Effector memory CD4-positive, alpha-beta T cell (primary cell): ENCODE measurements around the gene PRR20E.
"Not testable (repeated sequence)": the region's sequence is repeated elsewhere in the genome, so short reads cannot be mapped to it uniquely, and the experiment has no call there.

Experiments used
- DNase-seq, 3 donors: peaks; one replicate each; pipeline ENCODE4 v3.0.0-alpha.2; 2020
- H3K27ac ChIP-seq: 2 replicates; pipeline ENCODE4 v1.7.0; 2013; ENCODE audit warnings: mild to moderate bottlenecking, low read length, moderate library complexity; ENCODE audit not compliant: insufficient read depth, poor library complexity, severe bottlenecking
- H3K27me3 ChIP-seq: replicated peaks from 2 replicates; pipeline ENCODE4 v1.7.0; 2013; ENCODE audit warnings: mild to moderate bottlenecking, low read length; ENCODE audit not compliant: insufficient read depth, control insufficient read depth, poor library complexity, severe bottlenecking
- H3K36me3 ChIP-seq: 2 replicates; pipeline ENCODE4 v1.7.0; 2013; ENCODE audit warnings: mild to moderate bottlenecking, low read length, moderate library complexity; ENCODE audit not compliant: control insufficient read depth, insufficient read depth
- H3K4me1 ChIP-seq: 2 replicates; pipeline ENCODE4 v1.7.0; 2013; ENCODE audit warnings: low read length, mild to moderate bottlenecking; ENCODE audit not compliant: control insufficient read depth, insufficient read depth, poor library complexity, severe bottlenecking
- H3K4me3 ChIP-seq: 2 replicates; pipeline ENCODE4 v1.7.0; 2013; ENCODE audit warnings: low read length, low read depth, mild to moderate bottlenecking; ENCODE audit not compliant: insufficient read depth, poor library complexity, severe bottlenecking
- H3K9me3 ChIP-seq: 2 replicates; pipeline ENCODE4 v1.7.0; 2013; ENCODE audit warnings: mild to moderate bottlenecking, low read length, moderate library complexity; ENCODE audit not compliant: control insufficient read depth

Gene PRR20E

GRCh38 chr13:57153761-57154160, 13.2 kb upstream of the PRR20E start, which contains the start of gene PRR20C:
Gene PRR20C (plus strand): TSS chr13:57154061. CDS start chr13:57154448, 387 bp downstream.
- H3K27me3 ChIP-seq, H3K9me3 ChIP-seq, H3K4me3 ChIP-seq, H3K4me1 ChIP-seq, H3K36me3 ChIP-seq, H3K27ac ChIP-seq, DNase-seq: not testable (repeated sequence)

GRCh38 chr13:57160332-57160731, 6.7 kb upstream of the PRR20E start, which contains the start of gene PRR20D:
Gene PRR20D (plus strand): TSS chr13:57160632. CDS start chr13:57161019, 387 bp downstream.
- H3K4me1 ChIP-seq, H3K4me3 ChIP-seq, H3K27ac ChIP-seq, H3K27me3 ChIP-seq, H3K9me3 ChIP-seq, H3K36me3 ChIP-seq, DNase-seq: not testable (repeated sequence)

GRCh38 chr13:57191667-57192066, 24.7 kb downstream of the PRR20E start:
- Histone ChIP-seq H3K27ac (no peak overlapping the region), H3K27me3 (no peaks in the 10 kb centered on the region), H3K36me3 (no peaks in the 10 kb centered on the region), H3K9me3 (no peaks in the 10 kb centered on the region), H3K4me3 (no peak overlapping the region), H3K4me1 (no peaks in the 10 kb centered on the region)
- no peak for DNase-seq

GRCh38 chr13:57212989-57213388, 46.0 kb downstream of the PRR20E start:
- H3K4me1 ChIP-seq: no peaks in the 10 kb centered on the region
- no peaks in the 10 kb centered on the region for H3K36me3 ChIP-seq
- no peak overlapping the region for H3K27ac ChIP-seq
- no peaks in the 10 kb centered on the region for H3K27me3 ChIP-seq
- no peak overlapping the region for H3K4me3 ChIP-seq
- H3K9me3 ChIP-seq: no peaks in the 10 kb centered on the region
- DNase-seq: no peak
